ENCODE measurements around the gene WBP1.
A peak's percentile ranks its signal among the peaks of the same experiment; 100 is the strongest.

The WBP1 gene

GRCh38 chr2:74450570-74451190, 7.6 kb upstream of the WBP1 start (continued):
- TF ChIP-seq TCF4 (CRISPR knock-in tag; IDR thresholded peaks at IDR 0.05; ENCODE audit: borderline replicate concordance) (no peak), ZC3H10 (CRISPR knock-in tag; IDR thresholded peaks at IDR 0.05) (no peak)

- TF ChIP-seq ZC3H10 (CRISPR knock-in tag; IDR thresholded peaks at IDR 0.05) (no peak), POU6F1 (CRISPR knock-in tag; IDR thresholded peaks at IDR 0.05; ENCODE audit: borderline replicate concordance, low read depth) (no peak), CREB5 (CRISPR knock-in tag; IDR thresholded peaks at IDR 0.05; ENCODE audit: low read depth) (no peak), TCF4 (CRISPR knock-in tag; IDR thresholded peaks at IDR 0.05; ENCODE audit: borderline replicate concordance) (no peak), ZFP30 (CRISPR knock-in tag; IDR thresholded peaks at IDR 0.05) (no peak), ZNF565 (CRISPR knock-in tag; conservative IDR thresholded peaks at IDR 0.05; ENCODE audit: low read depth) (no peak), ZNF8 (CRISPR knock-in tag; IDR thresholded peaks at IDR 0.05) (no peak), OSR1 (CRISPR knock-in tag; IDR thresholded peaks at IDR 0.05) (no peak), ZFP3 (CRISPR knock-in tag; IDR thresholded peaks at IDR 0.05) (no peak), PPARA (CRISPR knock-in tag; IDR thresholded peaks at IDR 0.05; ENCODE audit: borderline replicate concordance) (no peak), TSHZ2 (CRISPR knock-in tag; IDR thresholded peaks at IDR 0.05) (no peak), ZNF70 (CRISPR knock-in tag; IDR thresholded peaks at IDR 0.05) (no peak), TOX (CRISPR knock-in tag; IDR thresholded peaks at IDR 0.05; ENCODE audit: borderline replicate concordance) (no peak), ISL1 (CRISPR knock-in tag; IDR thresholded peaks at IDR 0.05) (no peak), CSRNP3 (CRISPR knock-in tag; IDR thresholded peaks at IDR 0.05) (no peak), BACH2 (CRISPR knock-in tag; IDR thresholded peaks at IDR 0.05; ENCODE audit: borderline replicate concordance) (no peak), GLIS3 (CRISPR knock-in tag; IDR thresholded peaks at IDR 0.05) (no peak), CSDC2 (CRISPR knock-in tag; IDR thresholded peaks at IDR 0.05) (no peak), ESRRG (CRISPR knock-in tag; IDR thresholded peaks at IDR 0.05) (no peak)
- peak; percentile 53 for ATAC-seq
Observed at GRCh38 chr2:74454654-74455511, 3.4 kb upstream of the WBP1 start, which contains the start of gene INO80B. TSS of gene INO80B (plus strand) at chr2:74455087. CDS start at chr2:74455117, 30 bp downstream.

- TF ChIP-seq TSHZ2 (CRISPR knock-in tag; IDR thresholded peaks at IDR 0.05): no peak
- no peak for TF ChIP-seq ISL1 (CRISPR knock-in tag; IDR thresholded peaks at IDR 0.05)
- no peak for TF ChIP-seq RARB (CRISPR knock-in tag; IDR thresholded peaks at IDR 0.05)
- no peak for TF ChIP-seq CREB5 (CRISPR knock-in tag; IDR thresholded peaks at IDR 0.05; ENCODE audit: low read depth)
- ATAC-seq: peak; percentile 9
Observed at GRCh38 chr2:74457129-74457548, 1.1 kb upstream of the WBP1 start.
